Measurements from ENCODE around the gene MYH9.
A peak's percentile ranks its signal among the peaks of the same experiment; 100 is the strongest.

MYH9 gene

DNA sequence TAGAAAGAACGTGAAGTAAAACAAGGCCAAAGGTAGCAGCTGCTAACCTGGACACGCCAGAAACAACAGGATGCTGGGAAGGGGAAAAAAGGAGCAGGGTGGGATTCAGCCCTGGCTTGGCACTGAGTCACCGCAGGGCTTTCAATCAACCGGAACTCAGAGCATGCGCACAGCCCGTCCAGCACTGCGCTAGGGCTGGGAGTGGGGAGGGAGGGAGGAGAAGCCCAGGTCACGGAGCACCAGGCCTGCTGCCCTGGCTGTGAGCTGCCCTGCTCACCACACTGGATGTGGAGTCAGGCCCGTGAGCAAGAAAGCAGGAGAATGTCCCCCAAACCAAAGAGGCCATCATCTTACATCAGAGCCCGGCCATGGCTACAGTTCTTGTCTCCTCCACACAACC is 83.3 kb downstream of the MYH9 start:
- TF ChIP-seq, protein P1, sequence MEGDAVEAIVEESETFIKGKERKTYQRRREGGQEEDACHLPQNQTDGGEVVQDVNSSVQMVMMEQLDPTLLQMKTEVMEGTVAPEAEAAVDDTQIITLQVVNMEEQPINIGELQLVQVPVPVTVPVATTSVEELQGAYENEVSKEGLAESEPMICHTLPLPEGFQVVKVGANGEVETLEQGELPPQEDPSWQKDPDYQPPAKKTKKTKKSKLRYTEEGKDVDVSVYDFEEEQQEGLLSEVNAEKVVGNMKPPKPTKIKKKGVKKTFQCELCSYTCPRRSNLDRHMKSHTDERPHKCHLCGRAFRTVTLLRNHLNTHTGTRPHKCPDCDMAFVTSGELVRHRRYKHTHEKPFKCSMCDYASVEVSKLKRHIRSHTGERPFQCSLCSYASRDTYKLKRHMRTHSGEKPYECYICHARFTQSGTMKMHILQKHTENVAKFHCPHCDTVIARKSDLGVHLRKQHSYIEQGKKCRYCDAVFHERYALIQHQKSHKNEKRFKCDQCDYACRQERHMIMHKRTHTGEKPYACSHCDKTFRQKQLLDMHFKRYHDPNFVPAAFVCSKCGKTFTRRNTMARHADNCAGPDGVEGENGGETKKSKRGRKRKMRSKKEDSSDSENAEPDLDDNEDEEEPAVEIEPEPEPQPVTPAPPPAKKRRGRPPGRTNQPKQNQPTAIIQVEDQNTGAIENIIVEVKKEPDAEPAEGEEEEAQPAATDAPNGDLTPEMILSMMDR (IDR thresholded peaks at IDR 0.05; ENCODE audit: extremely low read depth, missing control alignments): no peak
- DNase-seq (ENCODE audit: low spot score): no peak

DNA sequence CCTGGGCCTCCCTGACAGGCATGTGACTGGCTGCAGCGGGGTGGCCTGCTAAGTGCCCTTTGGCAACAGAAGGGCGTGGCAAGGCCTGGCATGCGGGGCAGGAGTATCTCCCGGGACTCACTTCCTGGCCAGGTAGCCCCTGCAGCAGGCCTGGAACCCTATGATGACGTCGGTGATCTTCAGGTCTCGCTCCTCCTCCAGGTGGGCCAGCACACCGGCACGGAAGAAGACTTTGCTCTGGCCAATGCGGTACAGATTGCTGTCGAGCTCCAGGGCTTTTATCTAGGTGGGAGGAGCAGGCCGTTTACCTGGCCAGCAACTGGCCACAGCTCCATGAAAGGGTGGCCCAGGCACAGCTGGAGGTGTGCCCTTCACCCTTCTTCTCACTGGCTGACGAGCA is 83.9 kb downstream of the MYH9 start:
- TF ChIP-seq, protein P1 (IDR thresholded peaks at IDR 0.05; ENCODE audit: extremely low read depth, missing control alignments): no peak
- no peak for DNase-seq (ENCODE audit: low spot score)

DNA sequence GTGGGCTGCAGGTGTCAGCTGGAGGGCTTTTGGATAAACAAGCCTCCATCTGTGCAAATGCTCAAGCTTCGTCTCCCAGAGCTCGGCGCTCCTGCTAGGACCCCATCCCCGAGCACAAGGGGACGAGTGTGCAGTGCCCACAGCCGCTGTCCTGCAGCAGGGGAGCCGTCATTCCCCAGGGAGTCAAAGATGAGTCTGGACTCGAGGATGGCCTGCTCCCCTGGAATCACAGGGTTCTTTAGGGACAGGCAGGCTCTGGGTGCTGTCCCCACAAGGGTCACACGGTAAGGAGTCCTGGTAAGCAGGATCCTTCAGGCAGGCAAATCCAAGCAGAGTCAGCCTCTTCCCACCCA is 84.7 kb downstream of the MYH9 start:
- TF ChIP-seq, protein P1 (IDR thresholded peaks at IDR 0.05; ENCODE audit: extremely low read depth, missing control alignments): no peak
- DNase-seq (ENCODE audit: low spot score): no peak

DNA sequence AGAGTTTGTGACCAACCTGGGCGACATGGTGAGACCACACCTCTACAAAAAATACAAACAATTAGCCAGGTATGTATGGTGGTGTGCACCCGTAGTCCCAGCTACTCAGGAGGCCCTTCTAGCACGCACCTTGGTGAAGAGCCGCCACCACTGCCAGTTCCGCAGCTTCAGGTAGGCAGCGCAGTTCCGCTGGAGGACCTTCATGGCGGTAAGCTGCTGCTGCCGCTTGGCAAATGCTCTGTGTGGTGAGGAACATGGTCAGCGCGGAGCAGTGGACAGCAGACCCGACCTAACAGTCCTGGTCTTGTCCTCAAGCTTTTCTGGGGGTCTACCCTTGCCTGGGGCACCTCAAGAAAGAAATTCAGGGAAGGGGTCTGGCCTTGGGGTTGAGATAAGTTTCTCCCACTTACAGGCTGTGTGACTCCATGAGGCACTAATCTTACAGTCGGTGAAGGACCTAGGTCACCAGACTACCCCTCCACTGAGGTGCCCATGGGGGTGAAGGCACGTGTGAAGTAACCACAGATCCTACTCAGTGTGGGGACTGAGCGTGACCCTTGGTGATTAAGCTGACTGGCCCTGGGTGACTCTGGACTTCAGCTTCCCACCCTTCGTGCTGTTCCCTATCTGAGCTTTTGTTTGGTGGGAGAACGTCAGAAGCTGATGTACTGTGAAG is 85.2 kb downstream of the MYH9 start:
- TF ChIP-seq, protein P1 (IDR thresholded peaks at IDR 0.05; ENCODE audit: extremely low read depth, missing control alignments): no peak
- no peak for DNase-seq (ENCODE audit: low spot score)

DNA sequence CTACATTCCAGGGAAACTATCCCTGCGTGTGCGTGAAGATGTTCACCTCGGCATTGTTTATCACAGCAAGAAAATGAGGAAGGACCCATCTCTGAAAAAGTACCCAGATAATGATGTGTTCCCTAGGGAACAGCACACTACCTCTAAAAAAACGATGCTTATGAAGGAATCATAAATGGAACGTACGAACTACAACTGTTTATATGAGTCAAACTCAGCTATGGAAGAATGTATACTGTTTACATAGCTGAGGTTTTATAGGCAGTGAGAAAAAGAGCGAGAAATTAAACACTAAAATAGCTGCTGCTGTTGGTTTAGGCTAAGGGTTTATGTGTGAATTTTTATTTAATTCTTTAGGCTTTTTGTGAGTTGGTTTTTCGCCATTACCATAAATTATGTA is 85.9 kb downstream of the MYH9 start:
- no peak for DNase-seq (ENCODE audit: low spot score)
- TF ChIP-seq, protein P1 (IDR thresholded peaks at IDR 0.05; ENCODE audit: extremely low read depth, missing control alignments): no peak

DNA sequence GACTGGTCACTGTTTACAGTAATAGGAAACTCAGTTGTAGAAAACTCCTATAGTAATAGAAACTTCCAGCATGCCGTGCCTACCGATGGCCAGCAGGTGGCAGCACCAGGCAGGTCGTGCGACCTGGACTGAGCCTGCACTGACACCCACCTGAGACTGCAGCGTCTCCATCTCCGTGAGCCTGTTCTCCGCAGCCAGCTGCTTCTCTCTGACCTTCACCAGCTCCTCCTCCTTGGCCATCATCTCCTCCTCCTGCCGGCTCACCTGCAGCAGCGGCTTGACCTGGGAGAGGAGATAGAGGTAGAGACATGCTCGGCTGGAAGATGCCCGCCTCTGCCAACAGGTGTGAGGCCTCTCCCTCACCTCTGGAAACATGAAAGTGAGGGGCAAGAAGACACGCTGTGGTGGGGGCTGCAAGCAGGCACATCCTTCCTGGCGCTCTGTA is 86.4 kb downstream of the MYH9 start:
- peak; percentile 88 for DNase-seq (ENCODE audit: low spot score)
- TF ChIP-seq, protein P1 (IDR thresholded peaks at IDR 0.05; ENCODE audit: extremely low read depth, missing control alignments): peak; percentile 88

DNA sequence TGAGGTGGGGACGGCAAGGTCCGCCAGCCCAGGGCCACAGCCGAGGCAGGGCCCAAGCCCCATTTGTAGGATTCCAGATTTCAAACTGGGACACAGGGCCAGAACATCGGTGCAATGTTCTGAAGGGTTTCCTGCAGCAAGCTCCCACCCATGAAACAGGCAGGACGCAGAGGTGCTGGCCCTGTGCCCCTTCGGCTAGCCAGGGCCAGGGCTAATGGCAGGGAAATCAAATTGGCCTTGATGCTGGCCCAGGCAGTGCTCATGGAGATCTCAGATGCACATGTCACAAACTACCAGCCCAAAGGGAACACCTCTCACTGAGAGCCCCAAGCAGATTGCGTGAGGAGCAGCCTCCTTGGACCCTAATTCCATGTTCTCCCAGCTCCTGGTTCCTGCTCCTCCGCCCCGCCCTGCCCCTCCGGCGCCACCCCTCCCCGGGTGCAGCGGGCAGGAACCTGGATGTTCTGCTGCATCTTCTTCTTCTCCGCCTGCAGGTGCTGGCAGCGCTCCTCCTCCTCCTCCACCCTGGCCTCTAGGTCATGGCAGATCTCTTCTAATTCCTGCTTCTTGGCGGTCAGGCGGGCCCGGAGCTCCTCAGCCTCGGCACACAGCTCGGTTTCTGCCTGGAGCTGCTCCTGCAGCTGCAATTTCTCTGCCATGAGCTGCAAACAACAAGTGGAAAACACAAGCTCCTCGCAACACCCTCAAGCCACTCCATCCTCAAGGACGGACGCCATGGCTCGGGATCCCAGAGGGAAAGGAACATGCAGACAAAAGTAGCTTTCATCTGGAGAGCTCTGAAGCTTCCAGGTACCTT is 87.2 kb downstream of the MYH9 start:
- TF ChIP-seq, protein P1 (IDR thresholded peaks at IDR 0.05; ENCODE audit: extremely low read depth, missing control alignments): no peak

More for the DNA sequence above, 87.2 kb downstream of the MYH9 start:
- no peak for DNase-seq (ENCODE audit: low spot score)

All from GM20000 (cell line).